Right lobe of liver (tissue), 6 donors: ENCODE results near the gene MYT1. TPM values are rescaled to one million over a fixed set of nuclear protein-coding genes. Genes with fewer than 3 reads are reported as not detected.

Experiments used
- ATAC-seq, 4 donors: fragments of 200-7000 bp; cut with Tn5 transposase; one replicate each; pipeline ENCODE4 v1.9.1; 2020; ENCODE audit warnings: mild to moderate bottlenecking in 4 of 4, moderate library complexity in 4 of 4
- DNase-seq, 3 donors: peaks; one replicate each; pipeline ENCODE4 v3.0.0-alpha.2; 2020
- H3K27ac ChIP-seq, 3 donors: fragments of 200-600 bp; one replicate each; pipeline ENCODE4 v1.8.0; 2022
- H3K27me3 ChIP-seq, 2 donors: fragments of 200-600 bp; one replicate each; pipeline ENCODE4 v1.8.0; 2022
- H3K36me3 ChIP-seq, 4 donors: fragments of 200-600 bp; sonication (generic) in 1 of 4; one replicate each; pipeline versions ENCODE4 v1.5.1 to v1.8.0; 2017 to 2022; ENCODE audit warnings: control low read depth in 1 of 4
- H3K4me1 ChIP-seq, 4 donors: fragments of 200-600 bp; sonication (generic) in 1 of 4; one replicate each; pipeline versions ENCODE4 v1.5.1 to v1.8.0; 2017 to 2022; ENCODE audit warnings: control low read depth in 1 of 4
- H3K4me3 ChIP-seq, 3 donors: fragments of 200-600 bp; one replicate each; pipeline ENCODE4 v1.8.0; 2022
- H3K9me3 ChIP-seq, 4 donors: fragments of 200-600 bp; sonication (generic) in 1 of 4; one replicate each; pipeline versions ENCODE4 v1.5.1 to v1.8.0; 2017 to 2022; ENCODE audit warnings: control low read depth in 1 of 4
- CTCF ChIP-seq, 4 donors: fragments of 200-600 bp in 3 of 4; fragments of 450-650 bp in 1 of 4; IDR thresholded peaks; one replicate each; pipeline versions ENCODE4 v1.5.1 to v1.8.0; 2016 to 2022; ENCODE audit warnings: antibody characterized with exemption in 4 of 4, mild to moderate bottlenecking in 2 of 4
- POLR2A ChIP-seq: fragments of 450-650 bp; IDR thresholded peaks from one replicate; pipeline ENCODE4 v1.6.1; 2017; ENCODE audit warnings: antibody characterized with exemption, mild to moderate bottlenecking
- WGBS: methylation state at CpG from one replicate; pipeline ENCODE4 v1.1.6; 2018; ENCODE audit warnings: low coverage, low lambda C conversion rate; ENCODE audit not compliant: insufficient coverage; ENCODE audit errors: missing lambda C conversion rate; 5-methylcytosine and 5-hydroxymethylcytosine counted together
- intact Hi-C, 2 donors: fragments of 100-400 bp; cut with DNase I; formaldehyde crosslinking; loops; one replicate each; pipeline versions ENCODE4 v1.11.2 to v1.14.1; 2022
- total RNA-seq, 6 experiments: library from RNA; depleted of rRNA in 2 of 6; stranded (reverse); fragments of >200 nt in 2 of 6; fragmentation: NEBNext Ultra II Directional in 3 of 6; extraction: Animal tissue kit (Norgen Biotek cat#: 25700) in 3 of 6; gene quantifications; one replicate each; pipeline versions ENCODE4 v1.1.0 to v1.2.4, GENCODE V29; 2016 to 2023
- donor health status: DM: no; HTN: yes; CAD: no.
- donor health status: DM: no; HTN: no; CAD: no.
- donor health status: DM: no; HTN: no; CAD: no.
- donor health status: DM: no; HTN: yes; CAD: no.
- donor health status: DM: no; HTN: yes; CAD: no.

The MYT1 gene
- total RNA-seq, 6 experiments from 2014 or later = 0.06 to 0.09 TPM; not detected in 4

DNA sequence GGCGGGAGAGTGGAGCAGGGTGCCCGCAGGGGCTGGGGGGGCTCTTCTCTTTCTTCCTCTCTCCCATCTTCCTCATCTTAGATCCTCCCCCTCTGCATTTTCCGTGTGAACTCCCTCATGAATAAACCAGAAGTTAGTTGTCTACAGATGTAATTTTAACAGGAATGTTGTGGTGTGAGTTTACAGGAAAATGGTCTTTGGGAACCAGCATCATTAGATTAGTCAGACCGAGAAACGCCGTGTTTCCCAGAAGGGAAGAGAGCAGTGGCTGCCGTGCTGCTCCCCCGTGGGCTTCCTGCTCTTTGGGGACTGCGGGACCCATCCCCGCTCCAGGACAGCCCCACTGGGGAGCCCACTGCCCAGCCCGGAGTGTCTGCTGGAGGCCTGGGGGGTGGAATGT lies 3.4 kb downstream of the MYT1 start:
- Histone ChIP-seq H3K27me3 (no peaks in the 10 kb centered on the region), H3K4me1 (no peaks in the 10 kb centered on the region), H3K4me3 (no peak overlapping the region), H3K36me3 (no peaks in the 10 kb centered on the region), H3K27ac (no peak overlapping the region), H3K9me3 (no peaks in the 10 kb centered on the region)
- DNase-seq = peak in 1 of 3 donors; percentile 30
- no peak for TF ChIP-seq CTCF (IDR thresholded peaks at IDR 0.05)
- TF ChIP-seq POLR2A = no peak
- 69% methylated on average over 11 of the region's 11 CpGs for WGBS
- intact Hi-C loops = no loop called here
- ATAC-seq = no peak

DNA sequence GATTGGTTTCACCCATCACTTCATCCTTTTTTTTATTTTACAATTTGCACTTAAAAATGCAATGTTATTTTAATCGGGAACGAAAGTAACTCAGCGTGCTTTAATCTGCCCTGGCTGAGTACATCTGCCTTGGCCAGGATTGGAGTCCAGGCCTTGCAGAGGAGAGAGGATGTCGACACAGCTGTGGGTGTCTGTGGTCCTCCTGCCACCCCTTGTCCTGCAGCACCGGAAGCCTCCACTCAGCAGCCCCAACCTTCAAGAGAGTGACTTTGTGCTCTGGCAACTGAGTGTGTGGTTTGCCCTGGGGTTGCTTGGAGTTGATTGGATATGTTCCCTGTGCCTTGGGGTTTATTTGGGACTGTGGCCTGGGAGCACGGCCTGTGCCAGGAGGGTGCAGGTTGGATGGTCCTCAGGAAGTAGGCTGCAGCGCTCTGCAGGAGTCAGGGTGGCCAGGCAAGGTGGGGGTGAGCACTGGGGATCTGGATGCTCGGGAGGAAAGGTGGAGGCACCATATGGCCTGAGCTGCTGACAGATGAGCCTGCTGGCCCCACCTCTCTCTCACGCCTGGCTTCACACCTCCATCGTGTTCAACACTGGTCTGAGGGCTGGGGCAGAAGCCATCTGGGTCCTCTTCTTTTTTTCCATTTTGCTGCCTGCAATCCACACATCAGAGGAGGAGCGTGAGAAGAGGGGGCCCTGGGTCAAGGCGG lies 4.3 kb downstream of the MYT1 start:
- H3K4me1 ChIP-seq = no peaks in the 10 kb centered on the region
- TF ChIP-seq CTCF (IDR thresholded peaks at IDR 0.05) (no peak), POLR2A (no peak)
- no peak overlapping the region for H3K27ac ChIP-seq
- H3K27me3 ChIP-seq = no peaks in the 10 kb centered on the region
- ATAC-seq = no peak
- no peak overlapping the region for H3K4me3 ChIP-seq
- 55% methylated on average over 6 of the region's 12 CpGs for WGBS
- H3K36me3 ChIP-seq = no peaks in the 10 kb centered on the region
- no peaks in the 10 kb centered on the region for H3K9me3 ChIP-seq
- DNase-seq = peak in 1 of 3 donors; percentile 27
- intact Hi-C loops = no loop called here

- intact Hi-C loops = no loop called here
- H3K4me1 ChIP-seq = no peaks in the 10 kb centered on the region
- no peaks in the 10 kb centered on the region for H3K9me3 ChIP-seq
- TF ChIP-seq CTCF (IDR thresholded peaks at IDR 0.05) (no peak), POLR2A (no peak)
- H3K36me3 ChIP-seq = no peaks in the 10 kb centered on the region
- no peak overlapping the region for H3K4me3 ChIP-seq
- DNase-seq (peak in 1 of 3 donors; percentile 33), ATAC-seq (no peak)
- 17% methylated on average over 1 of the region's 10 CpGs for WGBS
- H3K27me3 ChIP-seq = no peaks in the 10 kb centered on the region
- H3K27ac ChIP-seq = no peak overlapping the region
Measured at GRCh38 chr20:64169091-64169560, 4.9 kb downstream of the MYT1 start.

- Histone ChIP-seq H3K27ac (no peak overlapping the region), H3K27me3 (no peaks in the 10 kb centered on the region), H3K4me1 (no peaks in the 10 kb centered on the region), H3K36me3 (no peaks in the 10 kb centered on the region), H3K9me3 (no peaks in the 10 kb centered on the region), H3K4me3 (no peak overlapping the region)
- WGBS = 50% methylated on average over 2 of the region's 8 CpGs
- TF ChIP-seq POLR2A = no peak
- no peak for TF ChIP-seq CTCF (IDR thresholded peaks at IDR 0.05)
- DNase-seq (no peak), ATAC-seq (no peak)
- intact Hi-C loops = no loop called here
Measured at GRCh38 chr20:64171211-64171610, 7.0 kb downstream of the MYT1 start.
